Left colon (tissue), 2 donors: Measurements from ENCODE around the gene FOLR3. TPM values are rescaled to one million over a fixed set of nuclear protein-coding genes. Genes with fewer than 3 reads are reported as not detected.
"Not testable (repeated sequence)": the region's sequence is repeated elsewhere in the genome, so short reads cannot be mapped to it uniquely, and the experiment has no call there.

Experiments used
- ATAC-seq: fragments of 200-7000 bp; cut with Tn5 transposase; one replicate; pipeline ENCODE4 v1.9.1; 2020; ENCODE audit warnings: mild to moderate bottlenecking, moderate library complexity
- DNase-seq, 2 donors: peaks; one replicate each; pipeline ENCODE4 v3.0.0-alpha.2; 2020
- intact Hi-C, 2 donors: fragments of 100-400 bp; cut with DNase I in 1 of 2; cut with micrococcal nuclease in 1 of 2; formaldehyde crosslinking; loops; one replicate each; pipeline versions ENCODE4 v1.11.2 to v1.14.0; 2022; cut with DNase I, micrococcal nuclease
- total RNA-seq, 2 donors: library from RNA; stranded (reverse); fragmentation: NEBNext Ultra II Directional; extraction: Animal tissue kit (Norgen Biotek cat#: 25700); gene quantifications; one replicate each; pipeline ENCODE4 v1.2.1, GENCODE V29; 2021
- donor health status: DM: no; HTN: no; CAD: no.
- donor health status: DM: yes; HTN: yes; CAD: no.

FOLR3 gene
- total RNA-seq, 2 donors from 2014 or later, result not detected

- ATAC-seq, DNase-seq, intact Hi-C loops: not testable (repeated sequence)
Observed at GRCh38 chr11:72153874-72154273, 18.3 kb downstream of the FOLR3 start.

DNA sequence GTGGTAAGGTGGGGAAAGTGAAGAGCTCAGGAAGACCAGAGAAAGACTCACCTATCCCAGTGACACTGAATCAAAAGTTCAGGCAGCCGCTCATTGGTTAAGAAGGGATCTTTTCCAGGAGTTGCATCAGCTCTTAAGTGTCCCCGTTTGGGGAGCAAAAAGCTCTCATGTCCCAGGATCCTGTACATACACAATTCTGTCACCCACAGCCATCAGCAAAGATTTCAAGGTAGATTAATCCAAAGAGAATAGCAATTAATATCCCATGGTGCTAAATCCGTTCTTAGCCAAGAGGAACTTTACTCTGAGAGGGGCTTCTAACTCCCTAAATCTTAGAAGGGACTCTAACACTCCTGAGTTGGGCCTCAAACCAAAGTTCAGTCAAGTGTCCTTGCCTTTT is 19.3 kb downstream of the FOLR3 start:
- ATAC-seq (no peak), DNase-seq (no peak)
- intact Hi-C loops, result no loop called here

- DNase-seq (no peak), ATAC-seq (no peak)
- intact Hi-C loops, result no loop called here
Observed at GRCh38 chr11:72155751-72156150, 20.2 kb downstream of the FOLR3 start.

DNA sequence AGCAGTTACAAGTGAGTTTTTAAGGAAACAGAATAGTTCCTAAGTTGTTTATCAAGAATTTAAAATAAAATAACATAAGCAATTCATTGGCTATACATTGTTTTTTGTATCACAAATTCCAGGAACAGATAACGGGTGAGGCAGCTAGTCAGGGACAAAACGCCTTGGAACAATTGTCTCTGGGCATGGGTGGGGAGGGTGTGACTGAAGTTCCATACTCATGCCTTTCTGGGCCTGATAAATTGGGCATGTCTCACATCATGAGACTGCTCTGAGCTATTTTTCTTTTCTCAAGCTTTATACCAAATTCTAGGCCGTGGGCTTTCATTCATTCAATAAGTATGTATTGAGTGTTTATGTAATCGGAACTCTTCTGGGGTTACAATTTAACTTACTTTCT is 21.6 kb downstream of the FOLR3 start:
- DNase-seq (no peak), ATAC-seq (no peak)
- intact Hi-C loops, result no loop called here

- intact Hi-C loops, result no loop called here
- ATAC-seq, result no peak
- no peak for DNase-seq
Observed at GRCh38 chr11:72160319-72160718, 24.8 kb downstream of the FOLR3 start.

DNA sequence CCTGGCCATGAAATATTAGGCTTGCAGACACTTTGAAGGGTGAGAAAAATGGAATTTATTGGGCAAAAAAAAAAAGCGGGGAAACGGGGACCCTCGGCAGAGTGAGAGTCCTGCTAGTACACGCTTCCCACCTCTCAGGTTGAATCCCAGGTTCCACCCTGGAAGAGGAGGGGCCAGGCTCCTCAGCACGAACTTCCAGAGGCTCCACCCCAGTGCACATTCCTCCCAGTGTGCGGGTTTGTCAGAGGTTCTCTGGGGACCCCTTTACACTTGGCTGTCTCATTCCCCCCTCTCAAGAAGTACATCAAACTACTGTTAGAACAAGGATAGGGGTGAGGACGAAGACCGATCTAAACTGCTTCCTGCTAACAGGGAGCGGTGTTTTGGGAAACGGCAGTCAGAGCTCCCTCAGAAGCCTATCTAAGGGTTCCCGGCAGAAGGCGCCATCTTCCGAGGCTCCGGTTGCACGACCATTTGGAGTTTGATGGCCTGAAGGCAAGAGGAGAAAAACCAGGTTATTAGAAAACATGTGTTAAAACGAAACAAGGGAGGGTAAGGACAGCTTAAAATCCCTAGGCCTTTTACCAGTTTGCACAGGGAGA is 27.5 kb downstream of the FOLR3 start:
- DNase-seq (no peak), ATAC-seq (no peak)
- intact Hi-C loops, result no loop called here

- ATAC-seq, DNase-seq, intact Hi-C loops: not testable (repeated sequence)
Observed at GRCh38 chr11:72164187-72164586, 28.7 kb downstream of the FOLR3 start.

DNA sequence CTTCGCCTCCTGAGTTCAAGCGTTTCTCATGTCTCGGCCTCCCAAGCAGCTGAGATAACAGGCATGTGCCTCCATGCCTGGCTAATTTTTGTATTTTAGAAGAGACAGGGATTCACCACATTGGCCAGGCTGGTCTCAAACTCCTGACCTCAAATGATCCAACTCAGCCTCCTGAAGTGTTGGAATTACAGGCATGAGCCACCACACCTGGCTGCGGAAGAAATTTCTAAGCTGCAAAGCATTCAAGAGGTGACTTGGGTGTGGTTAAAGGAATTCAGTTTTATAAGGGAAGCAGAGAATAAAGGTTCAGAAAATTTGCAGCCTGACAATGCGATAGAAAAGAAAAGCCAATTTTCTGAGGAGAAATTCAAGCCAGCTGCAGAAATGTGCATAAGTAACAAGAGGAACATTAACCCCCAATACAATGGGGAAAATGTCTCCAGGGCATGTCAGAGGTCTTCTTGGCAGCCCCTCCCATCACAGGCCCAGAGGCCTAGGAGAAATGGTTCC is 33.6 kb downstream of the FOLR3 start:
- DNase-seq, intact Hi-C loops: not testable (repeated sequence)
- ATAC-seq, result peak; percentile 79

DNA sequence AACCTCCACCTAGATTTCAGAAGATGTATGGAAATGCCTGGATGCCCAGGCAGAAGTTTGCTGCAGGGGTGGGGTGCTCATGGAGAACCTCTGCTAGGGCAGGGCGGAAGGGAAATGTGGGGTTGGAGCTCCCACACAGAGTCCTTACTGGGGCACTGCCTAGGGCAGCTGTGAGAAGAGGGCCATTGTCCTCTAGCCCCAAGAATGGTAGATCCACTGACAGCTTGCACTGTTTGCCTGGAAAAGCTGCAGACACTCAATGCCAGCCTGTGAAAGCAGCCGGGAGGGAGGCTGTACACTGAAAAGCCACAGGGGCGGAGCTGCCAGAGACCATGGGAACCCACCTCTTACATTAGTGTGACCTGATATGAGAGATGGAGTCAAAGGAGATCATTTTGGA is 34.2 kb downstream of the FOLR3 start:
- ATAC-seq, intact Hi-C loops, DNase-seq: not testable (repeated sequence)

- ATAC-seq, intact Hi-C loops, DNase-seq: not testable (repeated sequence)
Observed at GRCh38 chr11:72172043-72172442, 36.5 kb downstream of the FOLR3 start.

- DNase-seq, result no peak
- no peak for ATAC-seq
- intact Hi-C loops, result no loop called here
Observed at GRCh38 chr11:72173291-72173690, 37.8 kb downstream of the FOLR3 start.

GRCh38 chr11:72174302-72175070 is 39.0 kb downstream of the FOLR3 start:
- DNase-seq, result peak; percentile 74 to 78
- peak; percentile 89 for ATAC-seq
- intact Hi-C loops, result no loop called here

GRCh38 chr11:72177656-72178055 is 42.1 kb downstream of the FOLR3 start:
- no peak for DNase-seq
- intact Hi-C loops, result no loop called here
- peak; percentile 11 for ATAC-seq

GRCh38 chr11:72179049-72179803 is 43.7 kb downstream of the FOLR3 start:
- DNase-seq (no peak), ATAC-seq (no peak)
- intact Hi-C loops, result no loop called here

DNA sequence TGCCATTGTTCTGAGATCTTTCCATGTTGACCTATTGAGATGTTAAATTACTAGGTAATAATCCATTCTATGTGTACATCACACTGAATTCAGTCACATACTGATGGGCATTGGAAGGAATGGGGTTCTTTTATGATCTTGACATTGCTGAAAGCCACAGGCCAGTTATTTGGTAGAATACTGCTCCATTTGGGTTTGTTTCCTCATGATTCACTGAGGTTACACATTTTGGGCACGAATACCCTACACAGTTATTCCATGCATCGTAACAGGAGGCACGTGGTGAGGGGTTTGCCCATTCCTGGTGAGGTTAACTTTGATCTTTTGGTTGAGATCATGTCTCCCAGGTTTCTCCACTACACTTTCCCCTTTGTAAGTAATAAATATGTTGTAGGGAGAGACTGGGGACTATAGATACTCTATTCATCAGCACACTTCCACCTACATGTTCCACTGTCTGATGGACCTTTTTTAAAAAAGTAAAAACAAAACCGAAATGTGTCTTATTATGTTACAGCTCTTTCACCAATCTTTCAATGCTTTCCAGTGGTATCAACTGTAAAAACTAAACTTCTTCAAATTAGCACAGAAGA is 44.4 kb downstream of the FOLR3 start:
- intact Hi-C loops, result no loop called here
- no peak for DNase-seq
- ATAC-seq, result no peak

- ATAC-seq, intact Hi-C loops, DNase-seq: not testable (repeated sequence)
Observed at GRCh38 chr11:72180892-72181552, 45.5 kb downstream of the FOLR3 start.

GRCh38 chr11:72181553-72181958 is 46.0 kb downstream of the FOLR3 start:
- ATAC-seq, result peak; percentile 73
- intact Hi-C loops, DNase-seq: not testable (repeated sequence)

GRCh38 chr11:72188267-72188666 is 52.7 kb downstream of the FOLR3 start:
- intact Hi-C loops, result no loop called here
- ATAC-seq, result no peak
- no peak for DNase-seq
